ENCODE measurements around the gene TMEM82.

Gene TMEM82

DNA sequence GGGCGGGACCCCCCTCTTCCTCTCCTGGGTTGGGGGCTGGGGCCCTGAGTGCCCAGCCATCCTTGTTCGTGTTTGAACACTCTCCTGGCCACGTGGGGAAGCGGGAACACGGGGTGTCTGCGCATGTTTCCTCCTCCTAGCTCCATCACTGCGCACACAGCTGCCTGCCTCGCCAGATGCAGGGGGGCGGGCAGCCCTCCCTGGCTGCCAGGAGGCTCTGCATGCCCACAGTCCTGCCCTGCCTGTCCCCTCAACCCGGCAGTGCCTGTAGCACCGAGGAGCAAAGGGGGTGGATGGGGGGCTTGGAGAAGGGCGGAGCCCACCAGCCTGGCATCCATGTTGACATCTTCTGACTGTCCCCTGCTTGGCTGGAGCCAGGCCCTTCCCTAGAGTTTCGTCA lies 8.0 kb upstream of the TMEM82 start:
- Histone ChIP-seq H4K20me1 (peaks cover 16% of the 10 kb centered on the region; the same call in 1 of the 2 replicates), H3K4me3 (no peak overlapping the region), H3K4me2 (no peak overlapping the region), H3K9me3 (no peaks in the 10 kb centered on the region), H3K27me3 (no peaks in the 10 kb centered on the region), H3K4me1 (peaks cover 14% of the 10 kb centered on the region), H3K36me3 (peaks cover 60% of the 10 kb centered on the region), H3K27ac (no peak overlapping the region), H3K9ac (no peak overlapping the region)
- no peak for TF ChIP-seq Cebpa-rat (IDR thresholded peaks at IDR 0.05)

DNA sequence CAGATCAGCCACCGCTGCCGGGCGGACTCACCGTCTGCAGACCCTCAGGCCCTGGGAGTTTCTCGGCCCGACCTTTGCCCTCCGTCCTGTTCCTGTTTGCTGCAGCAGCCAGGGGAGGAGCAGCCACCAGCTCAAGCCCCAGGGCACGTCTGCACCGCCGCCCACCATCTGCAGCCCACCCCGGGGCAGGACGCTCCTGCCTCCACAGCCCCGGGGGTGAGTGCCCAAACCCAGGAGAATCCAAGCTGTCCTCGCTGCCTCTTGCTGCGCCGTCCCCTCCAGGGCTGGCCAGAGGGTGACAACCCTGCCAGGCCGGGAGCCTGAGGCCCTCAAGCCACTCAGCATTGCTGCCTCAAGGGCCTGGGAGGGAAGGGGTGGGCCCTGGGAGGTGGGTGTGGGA lies 7.4 kb upstream of the TMEM82 start:
- Histone ChIP-seq H3K27ac (no peak overlapping the region), H3K36me3 (peaks cover 55% of the 10 kb centered on the region)
- TF ChIP-seq Cebpa-rat (IDR thresholded peaks at IDR 0.05), result no peak

DNA sequence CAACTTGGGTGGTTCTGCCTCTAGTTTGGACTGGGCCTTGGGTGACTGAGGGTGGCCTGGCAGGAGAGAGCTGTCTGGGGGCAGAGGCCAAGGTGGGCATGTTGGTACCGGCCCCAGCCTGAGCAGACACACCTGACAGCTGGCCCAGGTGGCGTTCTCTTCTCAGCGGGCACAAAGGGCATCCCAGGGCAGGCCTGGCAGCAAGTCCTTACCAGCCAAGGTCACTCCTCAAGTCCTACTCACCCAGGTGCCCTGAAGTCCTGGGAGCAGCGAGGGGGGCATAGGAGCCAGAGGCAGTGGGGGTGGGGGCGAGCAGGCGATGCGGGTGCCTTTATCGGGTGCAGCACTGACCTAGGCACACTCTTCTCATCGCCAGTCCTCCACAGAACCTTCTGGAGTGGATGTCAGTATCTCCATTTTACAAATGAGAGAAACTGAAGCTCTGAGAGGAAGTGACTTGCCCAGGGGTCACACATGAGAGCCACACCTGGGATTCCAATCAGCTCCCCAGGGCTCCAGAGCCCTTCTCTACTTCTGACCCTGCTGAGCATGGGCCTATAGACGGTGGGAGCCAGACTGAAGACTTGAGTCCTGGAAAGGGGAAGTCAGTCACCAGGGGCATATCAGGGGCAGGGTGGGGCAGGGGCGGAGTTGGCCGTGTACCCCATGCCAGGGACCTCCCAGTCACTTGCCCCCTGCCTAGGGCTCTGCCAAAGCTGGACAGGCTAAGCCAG lies 6.8 kb upstream of the TMEM82 start:
- Histone ChIP-seq H3K4me2 (no peak overlapping the region), H3K9me3 (no peaks in the 10 kb centered on the region), H3K4me3 (no peak overlapping the region), H4K20me1 (peaks cover 16% of the 10 kb centered on the region; the same call in 1 of the 2 replicates), H3K27ac (no peak overlapping the region), H3K36me3 (peaks cover 50% of the 10 kb centered on the region), H3K27me3 (no peaks in the 10 kb centered on the region), H3K9ac (no peak overlapping the region), H3K4me1 (peaks cover 13% of the 10 kb centered on the region)
- no peak for TF ChIP-seq Cebpa-rat (IDR thresholded peaks at IDR 0.05)

More for the DNA sequence above, 7.4 kb upstream of the TMEM82 start:
- Histone ChIP-seq H3K9me3 (no peaks in the 10 kb centered on the region), H3K9ac (no peak overlapping the region), H3K27me3 (no peaks in the 10 kb centered on the region), H3K4me3 (no peak overlapping the region), H3K4me2 (no peak overlapping the region), H4K20me1 (peaks cover 16% of the 10 kb centered on the region; the same call in 1 of the 2 replicates), H3K4me1 (peaks cover 13% of the 10 kb centered on the region)

DNA sequence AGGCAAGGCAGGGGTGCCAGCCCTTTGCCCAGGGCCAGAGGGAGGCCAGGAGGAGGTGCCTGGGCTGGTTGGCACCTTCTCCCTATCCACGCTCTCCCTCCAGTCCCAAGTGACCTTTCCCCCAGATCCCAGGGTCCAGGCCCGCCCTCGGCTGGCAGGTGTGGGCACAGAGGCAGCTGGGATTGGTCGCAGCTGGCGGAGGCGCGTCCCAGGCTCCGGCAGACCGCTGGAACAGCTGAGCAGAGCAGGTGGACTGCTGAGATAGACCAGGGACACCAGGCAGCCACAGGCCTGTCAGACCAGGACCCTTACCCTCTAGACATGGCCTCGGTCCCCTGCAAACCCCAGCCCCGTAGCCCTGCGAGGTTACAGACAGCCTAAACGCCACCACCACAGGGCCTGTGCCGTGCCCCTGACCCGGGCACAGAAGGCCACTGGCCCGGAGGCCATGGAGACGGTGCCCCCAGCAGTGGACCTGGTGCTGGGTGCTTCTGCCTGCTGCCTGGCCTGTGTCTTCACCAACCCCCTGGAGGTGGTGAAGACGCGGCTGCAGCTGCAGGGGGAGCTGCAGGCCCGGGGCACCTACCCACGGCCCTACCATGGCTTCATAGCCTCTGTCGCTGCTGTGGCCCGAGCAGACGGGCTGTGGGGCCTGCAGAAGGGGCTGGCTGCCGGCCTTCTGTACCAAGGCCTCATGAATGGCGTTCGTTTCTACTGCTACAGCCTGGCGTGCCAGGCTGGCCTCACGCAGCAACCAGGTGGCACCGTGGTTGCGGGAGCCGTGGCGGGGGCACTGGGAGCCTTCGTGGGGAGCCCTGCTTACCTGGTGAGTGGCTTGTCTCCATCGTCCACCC lies 6.0 kb upstream of the TMEM82 start, which contains the start of gene SLC25A34:
SLC25A34 (plus strand) TSS at position 221 of the 854 bp plus-strand sequence; CDS start at position 449, 228 bp downstream.
- H3K4me2 ChIP-seq, result no peak within 1 kb of the TSS
- no peaks in the 10 kb centered on the region for H3K27me3 ChIP-seq
- no peak for TF ChIP-seq Cebpa-rat (IDR thresholded peaks at IDR 0.05)
- H3K4me3 ChIP-seq, result no peak within 1 kb of the TSS
- peaks cover 8% of the 10 kb centered on the region; the same call in 1 of the 2 replicates for H4K20me1 ChIP-seq
- no peak within 1 kb of the TSS for H3K27ac ChIP-seq
- no peaks in the 10 kb centered on the region for H3K9me3 ChIP-seq
- H3K9ac ChIP-seq, result no peak within 1 kb of the TSS
- peaks cover 13% of the 10 kb centered on the region for H3K4me1 ChIP-seq
- peaks cover 42% of the 10 kb centered on the region for H3K36me3 ChIP-seq

DNA sequence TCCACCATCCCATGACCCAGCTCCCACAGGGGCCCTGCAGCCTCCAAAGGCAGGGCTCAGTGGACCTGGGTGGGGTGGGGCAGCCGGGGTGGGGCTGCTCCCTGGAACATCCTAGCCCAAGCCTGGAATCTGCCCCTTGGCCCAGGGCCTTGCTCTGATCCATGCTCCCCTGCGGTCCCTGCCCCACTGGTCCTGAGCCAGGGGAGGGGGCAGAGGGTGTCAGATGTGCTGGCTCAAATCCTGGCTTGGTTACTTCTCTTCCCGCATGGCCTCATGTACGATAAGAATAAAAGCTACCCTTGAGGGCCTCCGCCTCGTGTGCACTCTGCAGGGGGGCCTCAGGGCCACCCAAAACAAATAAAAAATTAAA lies 5.4 kb upstream of the TMEM82 start:
- Histone ChIP-seq H3K9me3 (no peaks in the 10 kb centered on the region), H3K4me2 (no peak overlapping the region), H3K9ac (no peak overlapping the region), H3K27ac (no peak overlapping the region), H4K20me1 (0 out of 2 replicates have a peak, but pooled peaks cover 5% of the 10 kb centered on the region), H3K4me1 (peaks cover 13% of the 10 kb centered on the region), H3K27me3 (no peaks in the 10 kb centered on the region), H3K4me3 (no peak overlapping the region), H3K36me3 (peaks cover 36% of the 10 kb centered on the region)
- TF ChIP-seq Cebpa-rat (IDR thresholded peaks at IDR 0.05), result no peak

- no peak for TF ChIP-seq Cebpa-rat (IDR thresholded peaks at IDR 0.05)
- Histone ChIP-seq H3K4me1 (peaks cover 13% of the 10 kb centered on the region), H4K20me1 (0 out of 2 replicates have a peak, but pooled peaks cover 5% of the 10 kb centered on the region), H3K27me3 (no peaks in the 10 kb centered on the region), H3K4me2 (peak overlapping the region; percentile 17; the same call in 1 of the 2 replicates), H3K4me3 (no peak overlapping the region), H3K9ac (0 out of 2 replicates have a peak overlapping the region, but pooled peaks have one; percentile 19), H3K9me3 (no peaks in the 10 kb centered on the region), H3K27ac (peak overlapping the region; percentile 46; the same call in 1 of the 2 replicates), H3K36me3 (peaks cover 28% of the 10 kb centered on the region)
Measured at GRCh38 chr1:15737324-15738319, 4.7 kb upstream of the TMEM82 start.

DNA sequence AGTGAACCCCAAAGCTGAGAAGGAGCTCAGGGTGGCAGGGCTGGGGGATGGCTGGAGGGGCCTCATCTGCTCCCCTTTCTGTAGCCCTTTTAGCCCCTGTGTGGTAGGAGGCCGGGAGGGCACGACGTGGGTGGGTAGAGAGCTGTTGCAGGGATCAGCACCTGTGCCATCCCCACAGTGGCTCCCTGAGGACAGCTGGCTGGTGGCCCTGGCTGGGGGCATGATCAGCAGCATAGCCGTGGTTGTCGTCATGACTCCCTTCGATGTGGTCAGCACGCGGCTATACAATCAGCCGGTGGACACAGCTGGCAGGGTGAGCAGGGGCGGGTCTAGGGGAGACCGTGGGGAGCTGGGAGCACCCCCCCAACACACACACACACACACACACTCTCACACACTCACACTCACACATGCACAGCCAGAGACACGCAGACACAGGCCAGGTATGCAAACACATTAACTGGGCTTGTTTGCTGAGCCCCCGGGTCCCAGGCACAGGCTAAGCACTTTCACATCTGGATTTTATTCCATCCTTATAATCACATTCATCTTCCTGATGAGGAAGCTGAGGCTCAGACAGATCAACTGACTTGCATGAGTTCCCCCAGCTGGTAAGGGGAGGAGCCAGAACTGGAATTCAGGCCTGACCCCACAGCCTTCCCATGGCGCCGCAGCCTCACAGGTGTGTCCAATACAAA lies 3.7 kb upstream of the TMEM82 start:
- TF ChIP-seq Cebpa-rat (IDR thresholded peaks at IDR 0.05), result no peak
- Histone ChIP-seq H3K9ac (0 out of 2 replicates have a peak overlapping the region, but pooled peaks have one; percentile 19), H3K4me3 (no peak overlapping the region), H3K27me3 (no peaks in the 10 kb centered on the region), H4K20me1 (0 out of 2 replicates have a peak, but pooled peaks cover 5% of the 10 kb centered on the region), H3K9me3 (no peaks in the 10 kb centered on the region), H3K4me1 (peaks cover 22% of the 10 kb centered on the region), H3K27ac (peak overlapping the region; percentile 46; the same call in 1 of the 2 replicates), H3K4me2 (peak overlapping the region; percentile 17; the same call in 1 of the 2 replicates), H3K36me3 (peaks cover 19% of the 10 kb centered on the region)

- H3K36me3 ChIP-seq, result peaks cover 12% of the 10 kb centered on the region
- H3K4me1 ChIP-seq, result peaks cover 29% of the 10 kb centered on the region
- TF ChIP-seq Cebpa-rat (IDR thresholded peaks at IDR 0.05), result no peak
- no peak overlapping the region for H3K27ac ChIP-seq
- no peak overlapping the region for H3K9ac ChIP-seq
- no peaks in the 10 kb centered on the region for H3K27me3 ChIP-seq
- no peak overlapping the region for H3K4me3 ChIP-seq
- H4K20me1 ChIP-seq, result 0 out of 2 replicates have a peak, but pooled peaks cover 5% of the 10 kb centered on the region
- no peaks in the 10 kb centered on the region for H3K9me3 ChIP-seq
- H3K4me2 ChIP-seq, result no peak overlapping the region
Measured at GRCh38 chr1:15739259-15739658, 3.0 kb upstream of the TMEM82 start.

Data from BLaER1 (cell line).